NCI-H2227 treated with DMSO at 0.1 percent for 48 hours (cell line): ENCODE data around the gene ANGPTL8.

Experiments
- DNase-seq: peaks from one replicate; lab custom pipeline; 2025; lab: John Stamatoyannopoulos, UW

ANGPTL8 gene

DNA sequence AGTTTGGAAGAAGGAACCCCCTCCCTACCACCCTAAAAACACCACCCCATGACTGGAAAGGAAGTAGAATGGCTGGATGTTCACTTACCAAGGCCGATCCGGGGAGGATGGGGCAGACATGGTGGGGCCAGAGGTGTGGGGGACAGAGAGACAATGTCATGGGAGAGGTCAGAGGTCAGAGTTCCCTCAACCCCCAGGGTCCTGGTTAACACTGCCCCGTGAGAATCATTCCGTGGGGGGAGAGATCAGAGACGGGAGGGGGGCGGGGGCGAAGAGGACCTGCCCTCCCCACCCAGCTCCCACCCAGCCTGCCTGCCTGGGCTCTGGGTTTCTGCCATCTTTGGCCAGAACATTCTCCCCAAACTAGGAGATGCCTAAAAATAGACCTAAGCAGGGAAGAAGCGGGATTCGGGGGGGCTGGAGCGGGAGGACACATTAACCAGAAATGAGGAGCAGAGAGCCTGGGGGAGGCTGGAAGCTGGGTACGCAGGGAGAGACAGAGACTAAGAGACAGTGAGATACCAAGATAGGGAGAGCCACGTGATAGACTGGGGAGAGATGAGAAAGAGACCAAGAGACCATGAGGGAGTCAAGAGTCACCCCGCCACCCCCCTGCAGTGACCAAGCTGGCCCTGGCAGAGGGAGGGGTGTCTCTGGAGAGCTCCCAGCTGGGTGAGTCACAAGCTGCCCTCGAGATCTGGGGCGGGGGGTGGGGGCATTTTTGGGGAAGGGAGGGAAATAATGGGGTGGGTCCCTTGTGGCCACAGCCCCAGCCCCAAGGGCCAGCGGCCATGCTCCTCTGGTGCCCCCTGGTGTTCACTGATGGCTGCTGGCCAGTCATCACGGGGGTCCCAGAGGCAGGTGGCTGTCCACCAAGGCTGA lies 36.0 kb upstream of the ANGPTL8 start:
- DNase-seq: no peak

DNA sequence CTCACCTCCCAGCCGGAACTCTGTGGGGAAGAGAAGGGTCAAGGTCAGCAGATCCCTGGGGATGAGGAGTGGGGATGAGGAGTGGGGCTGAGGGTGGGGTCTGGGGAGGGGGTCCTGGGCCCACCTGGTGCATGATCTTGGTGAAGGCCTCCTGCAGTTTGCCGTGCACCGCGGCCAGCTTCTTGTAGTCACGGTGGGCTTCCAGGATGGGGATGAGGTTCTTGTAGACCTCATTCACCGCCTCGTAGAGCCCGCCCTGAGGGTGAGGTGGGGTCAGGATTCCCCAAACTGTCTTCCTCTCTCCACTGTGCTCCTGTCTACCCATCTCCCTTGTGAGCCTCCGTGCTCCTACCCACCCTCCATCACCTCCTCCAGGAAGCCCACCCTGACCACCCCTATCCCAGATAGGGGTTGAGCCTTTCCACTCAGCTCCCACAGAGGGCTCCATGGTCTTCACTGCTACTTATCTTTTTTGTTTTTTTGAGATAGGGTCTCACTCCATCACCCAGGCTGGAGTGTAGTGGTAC lies 35.3 kb upstream of the ANGPTL8 start:
- no peak for DNase-seq

DNA sequence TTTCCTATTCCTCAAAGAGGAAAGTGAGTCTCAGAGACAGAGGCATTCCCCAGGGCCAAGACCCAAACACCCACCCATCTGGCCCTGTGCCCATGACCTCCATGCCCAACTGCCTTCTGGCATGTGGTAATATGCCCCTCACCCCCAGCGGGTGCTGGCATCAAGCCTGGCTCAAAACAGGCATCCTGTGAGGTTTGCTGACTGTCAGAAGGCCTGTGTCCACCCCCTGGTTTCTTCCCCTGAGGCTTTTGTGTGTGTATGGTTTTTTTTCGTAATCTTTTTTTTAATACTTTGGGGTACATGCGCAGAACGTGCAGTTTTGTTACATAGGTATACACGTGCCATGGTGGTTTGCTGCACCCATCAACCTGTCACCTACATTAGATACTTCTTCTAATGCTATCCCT lies 34.5 kb upstream of the ANGPTL8 start:
- DNase-seq: no peak

DNA sequence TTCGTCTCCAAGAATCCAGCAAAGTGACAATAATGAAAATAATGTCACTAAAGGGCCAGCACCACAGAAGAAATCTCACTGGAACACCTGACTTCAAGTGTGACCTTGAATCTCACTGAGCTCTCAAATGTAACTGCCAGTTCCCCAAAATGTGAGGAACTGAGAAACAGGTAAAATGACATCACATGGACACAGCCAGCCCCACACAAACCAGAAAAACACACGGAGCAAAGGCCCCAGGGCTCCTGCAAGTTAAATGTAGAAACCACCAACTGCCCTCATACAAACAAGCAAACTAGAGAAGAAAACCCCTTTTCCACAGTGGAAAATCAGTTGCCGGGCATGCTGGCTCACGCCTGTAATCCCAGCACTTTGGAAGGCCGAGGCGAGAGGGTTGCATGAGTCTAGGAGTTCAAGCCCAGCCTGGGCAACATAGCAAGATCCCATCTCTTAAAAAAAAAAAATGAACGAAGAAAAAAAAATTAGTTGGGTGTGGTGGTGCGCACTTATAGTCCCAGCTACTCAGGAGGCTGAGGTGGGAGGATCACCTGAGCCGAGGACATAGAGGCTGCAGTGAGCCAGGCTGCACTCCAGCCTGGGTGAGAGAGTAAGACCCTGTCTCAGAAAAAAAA lies 33.4 kb upstream of the ANGPTL8 start:
- DNase-seq: no peak

DNA sequence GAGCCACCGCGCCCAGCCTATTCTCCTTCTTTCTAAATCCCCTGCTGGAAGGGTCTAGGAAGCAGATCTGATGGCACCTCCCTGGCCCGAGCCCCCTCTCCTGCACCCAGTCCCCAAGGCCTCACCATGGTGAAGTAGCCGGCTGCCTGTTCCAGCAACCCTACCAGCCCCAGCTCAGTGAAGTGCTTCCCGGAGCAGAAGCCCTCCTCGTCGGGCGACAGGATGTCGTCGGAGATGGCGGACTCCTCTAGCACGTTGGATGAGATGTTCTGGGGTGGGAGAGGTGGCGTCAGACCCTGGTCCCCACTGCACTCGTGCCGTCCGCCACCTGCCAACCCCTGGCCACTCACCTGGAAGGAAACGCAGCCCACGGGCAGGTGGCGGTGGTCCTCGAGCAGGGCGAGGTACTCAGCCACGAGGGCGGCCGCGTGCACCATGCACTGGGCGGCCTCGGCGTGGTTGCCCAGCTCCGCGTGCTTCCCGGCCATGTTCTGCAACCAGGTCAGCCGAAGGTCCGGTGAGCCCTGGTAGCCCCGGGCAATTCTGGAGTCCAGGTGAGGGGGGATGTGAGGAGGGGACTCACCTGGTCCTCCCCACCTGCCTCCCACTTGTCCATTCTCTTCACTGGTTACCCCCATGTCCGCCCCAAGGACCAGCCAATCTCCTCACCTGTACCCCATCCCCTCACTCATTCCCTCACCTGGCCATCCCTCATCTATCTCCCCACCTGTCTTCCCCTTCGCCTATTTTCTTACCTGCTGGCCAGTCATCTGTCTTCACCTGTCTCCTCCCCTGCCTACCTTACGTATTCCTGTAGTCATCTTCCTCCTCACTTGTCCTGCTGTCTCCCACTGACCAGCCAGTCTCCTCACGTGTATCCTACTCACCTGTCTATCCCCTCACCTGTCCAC lies 30.6 kb upstream of the ANGPTL8 start:
- no peak for DNase-seq

DNA sequence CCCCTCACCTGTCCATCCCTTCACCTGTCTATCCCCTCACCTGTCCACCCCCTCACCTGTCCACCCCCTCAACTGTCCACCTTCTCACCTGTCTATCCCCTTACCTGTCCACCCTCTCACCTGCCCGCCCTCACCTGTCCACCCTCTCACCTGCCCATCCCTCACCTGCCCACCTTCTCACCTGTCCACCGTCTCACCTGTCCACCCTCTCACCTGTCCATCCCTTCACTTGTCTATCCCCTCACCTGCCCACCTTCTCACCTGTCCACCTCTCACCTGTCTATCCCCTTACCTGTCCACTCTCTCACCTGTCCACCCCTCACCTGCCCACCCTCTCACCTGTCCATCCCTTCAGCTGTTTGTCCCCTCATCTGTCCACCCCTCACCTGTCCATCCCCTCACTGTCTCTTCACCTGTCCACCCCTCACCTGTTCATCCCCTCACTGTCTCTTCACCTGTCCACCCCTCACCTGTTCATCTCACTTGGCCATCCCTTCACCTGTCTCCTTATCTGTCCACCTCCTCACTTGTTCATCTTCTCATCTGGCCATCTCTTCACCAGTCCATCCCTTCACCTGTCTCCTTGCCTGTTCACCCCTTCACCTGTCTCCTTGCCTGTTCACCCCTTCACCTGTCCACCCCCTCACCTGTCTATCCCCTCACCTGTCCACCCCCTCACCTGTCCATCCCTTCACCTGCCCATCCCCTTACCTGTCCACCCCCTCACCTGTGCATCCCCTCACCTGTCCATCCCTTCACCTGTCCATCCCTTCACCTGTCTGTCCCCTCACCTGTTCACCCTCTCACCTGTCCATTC lies 29.4 kb upstream of the ANGPTL8 start:
- DNase-seq: no peak

DNA sequence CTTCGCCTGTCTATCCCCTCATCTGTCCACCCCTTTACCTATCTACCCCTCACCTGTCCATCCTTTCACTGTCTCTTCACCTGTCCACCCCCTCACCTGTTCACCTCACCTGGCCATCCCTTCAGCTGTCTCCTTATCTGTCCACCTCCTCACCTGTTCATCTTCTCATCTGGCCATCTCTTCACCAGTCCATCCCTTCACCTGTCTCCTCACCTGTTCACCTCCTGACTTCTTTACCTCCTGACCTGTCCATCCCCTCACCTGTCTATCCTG lies 28.8 kb upstream of the ANGPTL8 start:
- DNase-seq: no peak

DNA sequence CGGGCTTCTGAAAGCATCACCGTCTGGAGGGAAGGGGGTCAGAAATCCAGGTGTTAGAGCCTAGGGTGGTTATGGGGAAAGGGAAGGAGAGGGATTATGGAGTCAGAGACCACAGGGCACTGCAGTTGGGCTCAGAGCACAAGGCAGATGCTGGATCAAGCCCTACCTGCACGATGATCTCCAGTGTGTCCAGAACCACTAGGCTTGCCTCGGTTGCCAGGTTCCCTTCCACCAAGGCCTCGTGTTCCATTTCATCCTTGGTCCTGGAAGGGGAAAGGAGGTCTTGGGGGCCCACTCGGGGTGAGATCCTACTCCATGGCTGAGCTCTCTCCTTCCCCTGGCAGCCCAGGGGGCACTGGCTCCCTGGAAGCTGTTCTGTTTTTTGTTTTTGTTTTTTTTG lies 25.0 kb upstream of the ANGPTL8 start:
- no peak for DNase-seq

DNA sequence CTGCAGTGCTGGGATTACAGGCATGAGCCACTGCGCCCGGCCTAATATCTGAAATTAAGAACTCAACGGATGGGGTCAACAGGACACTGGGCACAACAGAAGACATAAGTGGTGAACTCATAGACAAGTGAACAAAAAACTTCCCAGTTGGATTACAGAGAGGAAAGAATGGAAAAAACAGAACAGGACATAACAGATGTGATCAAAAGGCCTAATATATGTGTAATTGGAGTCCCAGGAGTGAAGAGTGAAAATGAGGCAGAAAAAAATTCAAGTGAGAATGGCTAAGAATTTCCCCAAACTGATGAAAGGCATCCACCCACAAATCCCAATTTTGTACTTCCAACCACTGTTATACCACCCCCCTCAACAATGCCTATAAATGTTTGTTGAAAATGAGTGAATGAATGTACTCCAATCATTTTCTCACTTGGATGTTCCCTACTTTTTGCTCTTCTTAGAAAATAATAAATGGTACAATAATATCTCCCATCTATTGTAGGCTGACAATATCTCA lies 18.3 kb upstream of the ANGPTL8 start:
- no peak for DNase-seq

DNA sequence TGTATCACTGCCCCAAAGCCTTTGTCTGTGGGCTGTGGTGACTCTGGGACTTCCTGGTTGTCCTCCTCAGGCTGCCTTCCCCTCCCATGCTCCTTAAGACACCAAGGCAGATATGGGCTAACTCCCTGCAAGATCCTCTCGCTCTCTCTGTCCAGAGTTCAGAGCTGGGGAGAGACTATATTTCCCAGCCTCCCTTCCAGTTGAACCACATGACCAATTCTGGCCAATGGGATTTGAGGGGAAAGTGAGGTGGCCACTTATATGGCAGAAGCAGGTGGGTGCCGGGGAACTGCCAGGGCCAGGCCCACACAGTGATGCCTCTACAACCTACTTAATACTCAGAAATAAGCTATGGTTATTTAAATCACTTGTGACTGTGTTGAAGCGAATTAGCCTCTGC lies 16.2 kb upstream of the ANGPTL8 start:
- no peak for DNase-seq

DNA sequence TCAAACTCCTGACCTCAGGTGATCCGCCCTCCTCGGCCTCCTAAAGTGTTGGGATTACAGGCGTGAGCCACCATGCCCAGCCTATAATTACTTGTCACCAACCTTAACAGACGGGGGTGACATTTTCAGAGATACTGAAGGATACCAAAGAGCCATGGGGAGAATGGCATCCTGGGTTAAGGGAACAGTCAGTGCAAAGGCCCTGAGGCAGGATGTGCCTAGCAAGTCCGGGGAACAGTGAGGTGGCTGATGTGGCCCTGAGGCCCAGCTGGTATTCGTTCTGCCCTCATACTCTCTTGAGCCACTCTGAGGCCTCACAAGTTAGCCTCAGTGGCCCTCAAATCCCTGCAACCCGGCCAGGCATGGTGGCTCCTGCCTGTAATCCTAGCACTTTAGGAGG lies 15.0 kb upstream of the ANGPTL8 start:
- no peak for DNase-seq

DNA sequence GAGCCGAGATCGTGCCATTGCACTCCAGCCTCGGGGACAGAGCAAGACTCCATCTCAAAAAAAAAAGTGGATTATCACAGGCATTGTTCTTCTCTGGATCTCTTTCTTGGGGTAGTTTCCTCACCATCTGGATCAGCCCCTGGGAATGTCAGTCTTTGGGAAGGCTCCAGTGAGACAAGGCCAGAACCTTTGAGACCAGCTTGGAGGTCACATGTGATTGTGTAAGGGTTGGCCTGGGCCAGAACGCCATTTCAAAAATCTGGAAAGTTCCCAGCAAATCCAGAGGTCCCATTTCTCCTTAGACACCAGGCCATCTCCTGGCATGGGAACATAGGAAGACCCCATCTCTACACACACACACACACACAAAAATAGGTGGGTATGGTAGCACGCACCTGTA lies 14.2 kb upstream of the ANGPTL8 start:
- DNase-seq: no peak

DNA sequence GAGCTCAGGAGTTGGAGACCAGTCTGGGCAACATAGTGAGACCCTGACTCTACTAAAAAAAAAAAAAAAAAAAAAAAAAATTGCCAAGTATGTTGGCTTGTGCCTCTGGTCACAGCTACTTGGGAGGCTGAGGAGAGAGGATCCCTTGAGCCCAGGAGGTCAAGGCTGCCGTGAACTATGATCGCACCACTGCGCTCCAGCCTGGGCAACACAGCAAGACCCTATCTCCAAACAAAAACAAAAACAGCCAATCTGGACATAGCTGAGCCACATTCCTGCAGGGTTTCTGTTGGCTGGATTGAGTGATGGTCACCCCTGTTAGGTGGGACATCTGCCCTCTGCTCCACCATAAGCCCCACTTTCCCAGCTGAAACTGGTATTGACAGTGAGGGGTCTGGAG lies 13.6 kb upstream of the ANGPTL8 start:
- DNase-seq: no peak

DNA sequence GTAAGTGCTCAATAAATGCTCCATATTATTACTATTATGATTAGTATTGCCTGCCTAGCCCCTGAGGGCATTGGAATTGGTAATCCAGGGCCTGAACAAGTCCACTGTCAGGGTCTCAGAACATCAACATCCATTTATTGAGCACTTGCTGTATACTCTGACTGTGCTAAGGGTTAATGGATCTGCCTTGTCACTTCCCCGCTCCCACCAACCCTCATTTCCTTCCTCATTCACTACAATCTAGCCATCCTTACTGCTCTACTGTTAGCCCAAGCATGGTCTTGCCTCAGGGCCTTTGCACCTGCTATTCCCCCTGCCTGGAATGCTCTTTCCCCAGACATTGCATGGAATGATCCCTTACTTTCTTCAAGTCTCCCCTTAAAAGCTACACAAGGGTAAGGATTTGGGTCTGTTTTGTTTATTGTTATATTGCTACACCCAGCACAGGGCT lies 12.7 kb upstream of the ANGPTL8 start:
- DNase-seq: no peak

DNA sequence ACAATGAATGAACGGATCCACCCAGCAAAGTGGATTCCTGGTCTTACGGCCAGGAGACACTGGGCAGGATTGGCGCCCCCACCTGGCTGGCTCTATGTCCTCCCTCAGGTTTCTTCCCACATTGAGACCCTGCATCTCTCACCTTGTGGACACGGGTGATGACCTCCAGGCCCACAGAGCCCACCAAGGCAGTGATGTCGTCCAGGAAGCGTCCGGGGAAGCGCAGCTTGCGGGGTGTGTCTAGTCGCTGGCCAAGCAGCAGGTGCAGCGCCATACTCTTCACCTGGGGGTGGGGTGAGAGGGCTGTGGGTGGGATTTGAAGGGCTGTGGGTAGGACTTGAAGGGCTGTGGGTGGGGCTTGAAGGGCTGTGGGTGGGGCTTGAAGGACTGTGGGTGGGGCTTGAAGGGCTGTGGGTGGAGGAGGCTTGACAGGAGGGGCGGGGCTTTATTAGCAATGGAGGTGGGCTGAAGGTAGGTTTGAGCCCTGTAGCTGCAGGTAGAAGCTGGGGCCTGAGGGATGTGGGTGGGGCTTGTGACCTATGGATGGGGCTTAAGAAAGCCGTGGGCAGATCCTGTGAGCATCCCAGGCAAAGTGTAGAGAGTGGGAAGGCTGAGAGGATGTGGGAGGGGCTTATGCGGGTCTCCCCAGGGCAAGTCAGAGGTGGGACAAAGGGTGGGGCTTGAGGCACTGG lies 12.1 kb upstream of the ANGPTL8 start:
- DNase-seq: no peak

DNA sequence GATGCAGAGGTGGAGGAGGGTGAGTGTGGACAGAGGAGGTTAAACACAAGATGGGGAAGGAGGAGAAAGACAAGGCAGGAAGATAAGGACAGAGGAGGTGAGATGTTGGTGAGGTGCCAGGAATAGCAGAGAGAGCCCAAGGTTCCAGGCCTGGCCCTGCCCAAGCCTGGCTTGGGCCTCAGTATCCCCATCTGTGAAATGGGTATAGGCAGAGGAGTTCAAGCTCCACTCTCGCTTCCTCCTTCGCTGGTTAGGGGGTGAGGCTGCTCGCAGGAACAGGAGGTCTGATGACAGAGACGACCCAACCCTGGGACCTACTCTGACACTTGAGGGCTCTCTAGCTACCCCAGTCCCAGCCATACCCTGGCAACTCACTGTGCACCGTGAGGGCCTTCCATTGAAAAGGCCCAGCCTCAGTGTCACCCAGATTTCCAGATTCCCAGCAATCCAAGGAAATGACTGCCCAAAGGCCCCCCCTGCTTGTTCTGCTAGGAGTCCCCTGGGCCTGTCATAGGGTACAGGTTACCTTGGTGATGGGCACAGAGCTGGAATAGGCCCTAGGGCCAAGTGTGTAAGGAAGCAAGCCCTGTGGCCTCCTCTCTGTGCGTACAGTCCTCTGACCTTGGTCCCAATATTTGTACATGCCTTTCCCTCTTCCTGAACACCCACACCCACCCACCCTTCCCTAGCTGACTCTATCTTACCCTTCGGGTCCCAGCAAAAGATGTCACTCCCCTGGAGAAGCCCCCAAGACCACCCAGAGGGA lies 8.6 kb upstream of the ANGPTL8 start:
- DNase-seq: no peak

DNA sequence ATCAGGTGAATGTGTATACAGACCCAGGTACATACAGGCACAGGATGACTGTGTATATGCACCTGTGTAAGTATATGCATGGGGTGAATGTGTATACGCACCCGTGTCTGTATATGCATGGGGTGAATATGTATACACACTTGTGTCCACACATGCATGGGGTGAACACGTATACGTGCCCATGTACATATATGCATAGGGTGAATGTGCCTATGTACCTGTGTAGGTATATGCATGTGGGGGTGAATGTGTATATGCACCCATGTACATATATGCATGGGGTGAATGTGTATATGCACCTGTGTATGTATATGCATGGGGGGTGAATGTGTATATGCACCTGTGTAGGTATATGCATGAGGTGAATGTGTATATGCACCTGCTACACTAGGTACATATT lies 6.9 kb upstream of the ANGPTL8 start:
- DNase-seq: no peak

DNA sequence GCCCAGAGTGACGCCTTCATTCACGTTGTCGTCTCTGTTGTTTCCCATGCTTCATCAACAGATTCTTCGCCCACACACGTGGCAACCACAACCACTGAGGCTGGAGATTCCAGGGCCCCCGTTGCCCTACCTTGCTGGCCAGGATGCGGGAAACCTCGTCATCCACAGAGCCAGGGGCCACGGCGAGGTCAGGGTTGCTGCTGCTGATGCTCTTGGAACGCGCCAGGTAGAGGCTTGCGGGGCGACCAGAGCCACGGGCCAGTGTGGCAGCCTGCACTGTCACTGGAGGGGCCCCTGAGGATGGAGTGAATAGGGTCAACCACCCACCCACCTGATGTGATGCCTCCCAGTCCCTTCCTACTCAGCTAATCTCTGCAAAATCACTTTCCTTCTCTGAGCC lies 6.3 kb upstream of the ANGPTL8 start:
- no peak for DNase-seq

DNA sequence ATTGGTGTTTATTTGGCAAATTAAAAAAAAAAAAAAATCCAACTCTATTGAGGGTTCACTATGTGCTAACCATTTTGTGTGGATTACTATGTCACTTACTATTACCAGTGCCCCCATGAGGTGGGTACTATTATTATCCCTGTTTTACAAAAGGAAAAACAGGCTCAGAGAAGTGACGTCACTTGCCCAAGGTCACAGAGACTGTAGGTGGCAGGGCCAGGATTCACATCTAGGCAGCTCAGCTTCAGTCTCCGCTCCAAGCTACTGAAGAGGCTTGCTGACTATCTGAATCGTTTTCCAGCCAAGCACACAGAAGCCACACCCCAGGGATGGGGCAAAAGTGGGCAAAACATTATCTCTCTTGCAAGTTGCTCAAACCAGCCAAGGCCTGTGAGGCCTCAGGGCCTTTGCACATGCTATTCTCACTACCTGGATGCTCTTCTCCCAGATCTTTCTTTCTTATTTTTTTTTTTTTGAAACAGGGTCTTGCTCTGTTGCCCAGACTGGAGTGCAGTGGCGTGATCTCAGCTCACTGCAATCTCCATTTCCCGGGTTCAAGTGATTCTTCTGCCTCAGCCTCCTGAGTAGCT lies 4.8 kb upstream of the ANGPTL8 start:
- no peak for DNase-seq
